Stimulated activated CD4-positive, alpha-beta T cell treated with anti-CD3 and anti-CD28 coated beads, Interleukin-1b, Interleukin-23, amount 100 ng/mL, for 1 hour (primary cell): Measurements from ENCODE around the gene RAB24.
A peak's percentile ranks its signal among the peaks of the same experiment; 100 is the strongest.
"Not testable (repeated sequence)": the region's sequence is repeated elsewhere in the genome, so short reads cannot be mapped to it uniquely, and the experiment has no call there.

Experiments
- DNase-seq, 2 donors: peaks; one replicate each; pipeline ENCODE4 v3.0.0-alpha.2; 2020; ENCODE audit warnings: low read depth in 2 of 2

Gene RAB24

DNA sequence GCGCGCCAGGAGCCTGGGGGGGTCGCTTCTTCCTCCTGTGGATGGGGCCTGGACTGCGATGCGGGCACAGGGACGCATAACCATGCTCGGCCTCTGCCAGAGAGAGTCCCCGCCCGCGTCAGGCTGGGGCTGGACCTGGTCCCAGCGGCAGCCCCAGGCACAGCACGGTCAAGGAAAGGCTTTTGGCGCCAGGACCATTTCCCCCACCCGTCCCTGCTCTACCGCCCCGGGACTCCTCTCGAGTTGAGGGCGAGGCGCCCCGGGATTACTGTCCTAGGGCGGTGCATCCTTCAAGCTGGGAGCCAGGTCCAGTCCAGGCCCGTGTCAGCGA is 7.8 kb upstream of the RAB24 start:
- DNase-seq, result no peak

DNA sequence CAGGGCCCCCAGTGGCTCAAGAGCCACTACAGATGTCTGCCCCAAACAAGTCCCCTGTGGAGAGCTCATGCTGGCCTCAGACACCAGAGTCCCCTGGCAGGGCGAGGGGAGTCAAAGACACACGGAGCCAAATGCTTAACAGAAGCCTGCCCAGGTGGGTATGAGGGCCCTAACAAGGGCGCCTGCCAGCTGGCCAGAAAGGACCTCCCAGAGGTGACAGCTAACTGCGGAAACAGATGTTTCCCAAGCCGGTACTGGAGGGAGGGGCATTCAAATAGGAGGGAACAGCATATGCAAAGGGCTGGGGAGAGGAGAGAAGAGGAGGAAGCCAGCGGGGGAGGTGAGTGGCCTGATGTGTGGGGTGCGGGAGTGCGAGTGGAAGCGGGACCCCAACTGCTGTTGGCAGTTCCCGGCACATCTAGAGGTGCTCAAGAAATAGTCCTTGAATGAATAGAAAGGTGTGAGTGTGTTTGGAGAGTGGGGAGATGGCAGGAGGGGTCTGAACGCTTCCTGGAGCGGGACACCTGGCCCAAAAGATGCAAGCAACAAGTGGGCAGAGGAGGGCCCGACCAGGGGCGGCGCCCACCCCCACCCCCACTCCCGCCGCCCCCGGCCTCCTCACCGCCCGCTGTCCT is 7.4 kb upstream of the RAB24 start:
- no peak for DNase-seq

DNA sequence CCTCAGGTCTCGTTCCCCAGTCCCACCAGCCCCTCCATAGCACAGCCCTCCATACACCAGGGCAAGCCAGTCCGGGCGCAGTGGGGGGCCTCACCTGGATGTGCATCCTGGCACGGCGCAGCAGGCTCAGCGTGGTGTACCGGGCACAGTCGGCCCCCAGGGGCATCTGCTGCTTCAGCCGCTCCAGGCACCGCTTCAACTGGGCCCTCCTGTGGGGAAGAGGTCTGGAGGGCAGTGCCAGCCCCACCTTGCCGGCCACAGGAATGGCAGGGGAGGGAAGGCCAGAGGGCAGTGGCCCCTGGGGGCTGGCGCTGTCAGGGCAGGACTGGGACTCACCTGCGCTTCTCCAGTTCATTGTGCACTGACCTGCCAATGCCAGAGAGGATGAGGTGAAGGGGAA is 6.8 kb upstream of the RAB24 start:
- no peak for DNase-seq

DNA sequence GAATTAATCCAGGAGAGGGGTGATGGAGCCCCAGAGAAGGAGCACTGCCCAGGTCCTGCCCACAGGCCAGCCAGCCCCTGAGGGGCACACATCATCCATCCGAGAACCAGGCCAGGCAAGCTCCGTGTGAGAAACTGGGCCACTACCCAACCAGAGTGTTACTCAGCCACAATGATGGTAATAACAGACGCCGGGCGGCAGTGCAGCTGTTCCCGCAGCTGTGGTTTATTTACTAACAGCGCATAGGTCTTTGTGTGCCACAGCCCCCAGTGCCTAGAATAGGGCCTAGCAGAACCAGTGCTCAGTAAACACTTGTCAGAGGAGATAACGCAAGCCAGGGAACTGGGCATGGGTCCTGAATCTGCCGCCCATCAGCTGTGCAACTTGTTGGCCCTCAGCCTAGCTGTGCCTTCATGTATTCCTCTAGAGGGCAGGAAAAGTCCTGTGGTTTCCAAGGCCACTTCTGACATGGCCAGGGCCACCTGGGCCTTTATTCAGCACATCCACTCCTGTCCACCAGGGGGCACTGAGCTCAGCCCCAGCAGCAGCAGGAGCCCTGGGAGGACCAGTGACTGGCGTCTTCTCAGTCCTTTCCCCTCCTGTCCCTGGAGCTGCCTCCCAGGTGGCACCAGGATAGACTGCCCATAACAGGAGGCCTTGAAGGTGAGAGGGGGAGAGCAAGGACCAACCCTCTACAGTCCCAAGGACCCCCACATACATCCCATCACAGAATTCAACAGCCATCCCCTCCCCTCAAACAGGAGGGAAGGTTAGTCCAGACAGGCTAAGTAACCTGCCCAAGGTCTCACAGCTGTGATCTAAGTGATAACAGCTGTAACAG is 6.1 kb upstream of the RAB24 start:
- DNase-seq, result peak; percentile 44 to 46

DNA sequence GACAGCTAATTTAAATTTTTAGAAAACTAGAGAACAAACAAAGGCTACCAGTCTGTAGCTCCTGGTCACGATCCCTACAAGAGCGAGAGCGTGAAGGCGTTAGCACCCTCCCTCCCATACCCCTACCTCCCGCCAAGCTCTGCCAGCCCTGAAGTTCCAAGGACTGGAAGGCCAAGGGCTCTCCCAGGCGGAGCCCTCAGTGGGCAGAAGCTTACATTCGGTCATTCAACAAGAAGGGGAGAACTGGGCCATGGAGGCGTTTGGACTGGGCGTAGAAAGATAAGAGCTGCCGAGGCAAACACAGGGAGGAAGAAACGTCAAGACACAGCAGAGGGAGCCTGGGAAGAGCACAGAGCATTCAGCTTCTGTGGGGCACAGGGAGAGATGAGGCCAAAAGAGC is 5.2 kb upstream of the RAB24 start:
- no peak for DNase-seq

DNA sequence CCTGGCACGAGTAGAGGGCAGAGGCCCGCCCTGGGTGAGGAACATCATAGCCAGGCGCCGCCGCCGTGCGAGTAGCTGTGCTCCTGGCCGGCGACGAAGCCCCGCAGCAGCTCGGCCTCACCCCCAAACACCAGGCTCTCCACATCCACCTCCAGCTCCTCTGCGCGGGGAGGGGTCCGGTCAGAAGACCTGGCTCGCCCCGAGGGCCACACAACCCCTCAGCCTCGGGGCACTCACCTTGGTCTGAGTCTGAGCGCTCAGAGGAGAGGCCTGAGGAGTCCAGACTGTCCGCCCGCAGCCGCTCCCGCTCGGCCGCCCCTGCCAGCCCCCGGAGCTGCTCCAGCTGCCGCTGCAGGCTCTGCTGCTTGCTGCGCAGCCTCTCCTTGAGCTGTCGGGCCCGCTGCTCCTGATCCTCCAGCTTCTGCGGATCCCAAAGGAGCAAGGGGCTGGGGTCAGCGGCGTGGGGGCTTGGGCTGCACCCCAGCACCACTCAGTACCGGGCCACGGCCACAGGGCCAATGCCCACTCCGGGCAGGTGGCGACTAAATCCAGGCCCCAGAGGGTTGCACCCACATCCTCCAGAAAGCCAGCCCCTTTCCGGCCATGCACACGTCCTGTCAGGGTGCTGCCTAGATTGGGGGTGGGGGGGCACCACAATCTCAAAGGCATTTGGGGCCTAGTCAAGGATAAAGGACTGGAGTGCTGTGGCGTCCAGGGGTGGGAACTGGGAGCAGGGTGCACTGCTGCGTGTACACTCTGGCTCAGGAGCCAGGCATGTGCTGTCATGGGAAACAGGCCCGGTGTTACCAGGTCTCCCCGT is 4.2 kb upstream of the RAB24 start:
- no peak for DNase-seq

DNA sequence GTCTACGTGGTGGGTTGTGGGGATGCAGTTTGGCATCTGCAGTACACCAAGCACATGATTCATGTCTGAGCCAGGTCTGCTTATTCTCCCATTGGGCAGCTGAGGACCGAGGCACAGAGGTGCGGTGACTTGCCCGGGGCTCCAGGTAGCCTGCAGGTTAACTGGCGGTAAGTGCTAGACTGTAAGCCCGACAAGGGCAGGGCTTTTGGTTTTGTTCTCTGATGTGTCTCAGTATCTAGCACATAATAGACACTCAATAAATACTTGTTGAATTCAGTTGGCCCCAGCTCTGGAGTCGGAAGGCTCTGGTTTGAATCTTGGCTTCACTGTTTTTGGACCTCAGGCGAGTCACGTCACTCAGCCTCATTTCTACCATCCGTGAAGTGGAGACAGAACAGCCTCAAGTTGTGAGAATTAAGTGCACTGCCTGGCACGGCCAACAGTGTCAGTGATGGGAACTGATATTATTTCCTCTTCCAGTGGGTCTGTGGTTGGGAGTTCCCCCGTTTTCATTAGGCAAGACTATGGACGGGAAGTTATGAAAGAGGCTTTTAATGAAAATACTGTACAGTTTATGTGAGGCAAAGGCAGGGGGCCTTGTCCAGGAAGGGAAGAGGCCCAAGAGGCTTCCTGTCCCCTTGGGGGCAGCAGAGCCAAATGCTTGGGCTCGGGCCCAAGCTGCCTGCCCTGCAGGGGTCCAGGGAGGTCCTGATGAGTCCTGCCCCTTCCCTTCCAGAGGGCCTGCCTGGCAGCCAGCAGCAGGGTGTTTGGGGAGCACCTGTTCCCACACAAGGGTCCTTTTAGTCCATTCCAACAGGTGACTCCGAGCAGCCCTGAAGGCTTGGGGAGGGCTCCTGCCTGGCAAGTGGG is 3.4 kb upstream of the RAB24 start:
- DNase-seq, result no peak

DNA sequence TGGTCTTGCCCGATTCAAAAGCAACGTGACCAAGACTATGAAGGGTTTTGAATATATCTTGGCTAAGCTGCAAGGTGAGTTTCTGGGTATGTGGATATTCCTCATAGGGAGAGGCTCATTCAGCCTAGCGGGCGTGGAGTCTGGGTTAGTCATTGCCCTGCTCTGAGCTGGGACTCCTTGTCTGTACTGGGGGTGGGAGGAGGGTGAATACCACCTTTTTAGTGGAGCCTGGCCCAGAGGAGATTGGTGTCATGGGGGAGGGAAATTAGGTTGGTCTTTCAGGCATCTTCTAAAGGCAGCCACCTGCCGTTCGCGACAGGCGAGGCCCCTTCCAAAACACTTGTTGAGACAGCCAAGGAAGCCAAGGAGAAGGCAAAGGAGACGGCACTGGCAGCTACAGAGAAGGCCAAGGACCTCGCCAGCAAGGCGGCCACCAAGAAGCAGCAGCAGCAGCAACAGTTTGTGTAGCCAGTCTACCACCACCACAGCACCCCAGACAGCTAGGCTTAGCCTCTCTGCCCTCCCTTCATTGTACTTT is 2.7 kb upstream of the RAB24 start:
- DNase-seq, result not testable (repeated sequence)

DNA sequence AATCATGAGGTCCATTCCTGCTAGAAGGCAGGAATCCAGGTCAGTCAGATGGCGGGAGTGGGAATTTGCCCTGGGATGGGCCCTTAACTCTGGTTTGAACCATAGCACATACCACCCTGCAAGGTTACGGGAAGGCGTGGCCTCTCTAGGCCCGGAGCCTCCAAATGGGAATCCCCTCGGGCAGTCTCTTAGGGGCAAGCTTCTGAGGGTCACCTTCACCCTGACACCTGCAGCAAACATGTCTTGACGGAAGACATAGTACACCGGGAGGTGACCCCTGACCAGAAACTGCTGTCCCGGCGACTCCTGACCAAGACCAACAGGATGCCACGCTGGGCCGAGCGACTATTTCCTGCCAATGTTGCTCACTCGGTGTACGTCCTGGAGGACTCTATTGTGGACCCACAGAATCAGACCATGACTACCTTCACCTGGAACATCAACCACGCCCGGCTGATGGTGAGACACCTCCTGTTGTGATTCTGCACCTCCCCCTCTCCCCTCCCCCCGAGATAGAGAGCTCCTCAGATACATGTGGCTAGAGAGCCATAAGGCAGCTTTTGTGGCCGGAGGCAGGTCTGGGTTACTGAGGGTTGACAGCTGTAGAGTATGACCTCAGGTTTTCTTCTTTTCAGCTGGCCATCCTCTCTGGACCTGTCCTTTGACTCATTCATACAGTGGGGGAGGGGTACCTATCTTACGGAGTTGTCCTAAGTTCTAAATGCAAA is 1.0 kb upstream of the RAB24 start:
- DNase-seq, result no peak

DNA sequence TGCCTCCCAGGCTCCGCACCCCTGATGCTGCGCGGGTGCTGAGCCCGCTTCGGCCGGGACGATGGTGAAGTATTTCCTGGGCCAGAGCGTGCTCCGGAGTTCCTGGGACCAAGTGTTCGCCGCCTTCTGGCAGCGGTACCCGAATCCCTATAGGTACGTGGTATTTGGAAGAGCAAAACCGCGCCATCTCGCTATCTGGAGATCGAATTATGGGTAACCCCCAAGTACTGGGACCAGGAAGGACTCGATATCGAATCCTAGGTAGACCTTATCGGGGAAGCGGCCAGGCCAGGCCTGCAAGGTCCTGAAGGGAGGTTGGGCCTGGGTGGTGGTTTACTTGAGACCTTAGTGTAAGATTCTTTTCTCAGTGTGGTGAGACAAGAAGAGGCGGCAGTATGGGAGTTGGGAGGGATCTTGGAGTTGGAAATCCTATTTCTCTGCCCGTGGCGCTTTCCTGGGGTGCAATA is 439 bp upstream of the RAB24 start:
- no peak for DNase-seq

DNA sequence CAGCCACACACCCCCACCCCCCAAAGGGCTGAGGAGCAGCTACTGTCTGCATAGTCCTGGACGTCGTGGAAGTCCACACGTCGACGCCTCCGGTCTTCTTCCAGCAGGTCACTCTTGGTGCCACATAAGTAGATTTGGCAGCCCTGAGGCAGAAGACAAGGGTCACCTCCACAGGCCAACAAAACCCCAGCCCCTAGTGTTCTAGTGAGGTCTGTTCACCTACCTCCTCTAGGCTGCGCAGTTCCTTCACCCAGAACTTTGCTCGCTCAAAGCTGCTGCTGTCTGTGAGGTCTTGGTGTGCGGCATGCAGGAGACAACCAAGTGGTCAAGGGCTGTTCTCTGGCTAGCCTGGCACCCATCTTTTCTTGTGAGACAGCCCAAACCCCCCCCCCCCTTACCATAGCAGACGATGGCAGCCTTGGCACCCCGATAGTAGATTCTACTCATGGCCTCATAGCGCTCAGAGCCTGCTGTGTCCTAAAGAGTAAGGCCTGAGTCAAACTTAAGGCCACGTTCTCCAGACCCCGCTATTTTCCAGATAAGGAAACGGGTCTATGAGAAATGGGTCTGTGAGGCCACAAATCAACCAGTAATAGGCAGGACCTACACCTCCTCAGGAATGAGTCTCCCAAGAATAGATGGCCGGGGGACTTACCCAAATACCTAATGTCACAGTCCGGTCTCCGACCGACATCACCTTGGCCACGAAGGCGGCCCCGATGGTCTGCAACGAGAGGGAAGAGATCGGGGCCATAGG is 987 bp downstream of the RAB24 start:
- DNase-seq, result no peak

DNA sequence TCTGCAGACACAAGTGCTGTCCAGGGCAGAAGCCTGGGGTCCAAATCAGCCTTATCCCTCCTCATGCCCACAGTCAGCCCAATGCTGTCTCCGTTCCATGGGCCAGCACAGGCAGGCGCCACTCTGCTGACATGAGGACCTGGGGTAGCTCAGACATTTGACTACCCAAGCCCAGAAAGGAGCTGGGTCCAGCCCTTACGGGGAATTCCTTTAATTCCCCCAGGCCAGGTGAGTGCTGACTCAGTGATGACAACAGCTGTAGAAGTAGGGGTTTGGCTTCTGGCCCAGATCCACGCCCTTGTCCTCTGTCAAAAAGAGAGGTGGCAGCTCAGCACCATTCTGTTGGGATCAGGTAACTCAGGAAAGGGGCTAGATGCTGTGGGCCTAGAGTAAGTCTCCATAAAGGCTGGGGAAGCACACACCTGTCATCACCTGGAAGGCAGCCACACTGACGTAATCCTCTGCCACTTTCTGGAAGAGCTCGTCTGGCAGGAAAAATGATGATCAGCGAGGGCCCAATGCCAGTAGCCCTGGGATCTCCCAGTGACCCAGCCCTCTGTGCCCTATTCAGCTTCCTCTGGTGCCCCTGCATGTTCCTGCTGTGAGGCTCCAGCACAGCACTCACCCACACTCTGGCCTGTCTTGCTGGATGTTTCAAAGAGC is 1.9 kb downstream of the RAB24 start:
- DNase-seq, result no peak

DNA sequence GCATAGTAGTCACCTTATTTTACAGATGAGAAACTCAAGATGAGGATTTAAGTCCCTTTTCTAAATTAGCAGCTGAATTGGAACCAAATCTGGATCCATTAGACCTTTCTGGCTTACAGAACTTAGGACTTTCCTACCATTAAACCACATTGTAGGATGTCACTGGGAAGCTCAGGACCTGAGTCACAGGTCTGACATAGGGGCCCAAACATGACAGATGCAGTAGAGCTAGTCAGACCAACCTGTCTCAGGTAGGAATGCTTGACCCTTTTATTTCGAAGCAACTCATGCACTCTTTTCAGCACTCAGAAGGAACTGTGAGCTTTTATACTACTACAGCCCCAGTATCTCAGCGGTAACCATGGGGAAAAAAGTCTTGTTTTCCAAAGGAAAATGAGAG is 2.6 kb downstream of the RAB24 start:
- DNase-seq, result no peak

DNA sequence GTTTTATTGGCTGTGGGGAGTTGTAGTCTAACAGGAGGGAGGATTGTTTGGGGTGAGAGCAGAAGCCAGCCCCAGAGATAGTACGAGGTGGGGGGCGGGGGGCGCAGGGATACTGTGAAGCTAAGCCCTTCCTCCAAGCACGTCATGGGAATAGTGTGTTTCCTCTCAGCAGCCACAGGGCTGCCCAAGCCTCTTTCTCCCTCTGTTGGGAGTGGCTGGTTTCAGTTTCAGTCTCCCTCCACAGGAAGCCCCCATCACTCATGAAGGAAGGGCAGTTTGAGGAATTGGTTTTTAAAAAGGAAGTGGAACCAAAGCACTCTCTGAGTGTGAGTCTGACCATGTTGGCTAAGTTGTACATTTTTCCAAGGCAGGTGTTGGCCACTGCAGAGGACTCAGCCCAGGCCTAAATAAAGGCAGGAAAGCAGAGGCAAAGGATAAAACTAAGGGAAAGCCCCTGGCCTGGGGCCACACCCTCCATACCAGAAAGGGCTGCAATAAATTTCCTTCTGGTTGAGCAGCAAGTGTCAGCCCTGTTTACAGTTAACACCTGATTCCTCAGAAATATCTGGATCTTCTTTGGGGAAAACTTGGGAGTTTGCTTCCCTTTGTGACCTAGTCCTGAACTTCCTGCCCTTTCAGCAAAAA is 3.2 kb downstream of the RAB24 start:
- DNase-seq, result peak in 1 of 2 donors; percentile 27

DNA sequence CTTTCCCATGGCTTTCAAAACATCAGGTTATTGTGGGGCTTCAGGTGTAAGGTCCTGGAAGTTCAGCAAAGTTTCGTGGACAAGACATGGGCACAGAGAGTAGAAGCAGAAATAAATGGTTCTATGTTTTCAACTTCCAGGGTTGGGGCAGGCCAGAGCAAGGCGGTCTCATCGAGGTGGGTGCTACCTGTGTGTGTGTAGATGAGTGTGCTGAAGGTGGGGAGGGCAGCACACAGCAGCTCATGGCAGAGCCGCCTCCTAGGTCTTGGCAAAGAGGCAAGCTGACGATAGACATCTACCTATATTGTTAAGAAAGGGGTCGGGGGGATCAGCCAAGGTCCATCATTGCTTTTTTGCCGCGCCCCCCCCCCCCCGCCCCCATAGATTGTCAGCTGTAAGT is 3.8 kb downstream of the RAB24 start:
- no peak for DNase-seq

DNA sequence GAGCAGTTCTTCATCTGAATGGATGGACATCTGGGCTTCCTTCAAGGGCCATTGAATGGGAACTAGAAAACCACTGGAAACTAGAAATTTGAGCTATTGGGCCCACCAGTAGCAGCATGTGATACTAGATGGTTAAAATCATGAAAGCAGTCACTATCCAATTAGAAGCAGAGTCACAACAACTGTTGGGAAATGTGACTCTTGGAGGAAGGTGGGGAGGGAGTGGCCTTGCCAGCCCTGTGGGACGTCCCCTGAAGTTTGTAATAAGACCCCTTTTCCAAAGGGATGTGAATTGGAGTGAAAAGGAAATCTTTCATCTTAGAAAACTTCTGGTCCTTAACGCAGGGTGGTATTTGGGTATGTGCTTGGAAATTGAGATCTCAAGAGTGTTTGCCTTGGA is 5.6 kb downstream of the RAB24 start:
- DNase-seq, result no peak

DNA sequence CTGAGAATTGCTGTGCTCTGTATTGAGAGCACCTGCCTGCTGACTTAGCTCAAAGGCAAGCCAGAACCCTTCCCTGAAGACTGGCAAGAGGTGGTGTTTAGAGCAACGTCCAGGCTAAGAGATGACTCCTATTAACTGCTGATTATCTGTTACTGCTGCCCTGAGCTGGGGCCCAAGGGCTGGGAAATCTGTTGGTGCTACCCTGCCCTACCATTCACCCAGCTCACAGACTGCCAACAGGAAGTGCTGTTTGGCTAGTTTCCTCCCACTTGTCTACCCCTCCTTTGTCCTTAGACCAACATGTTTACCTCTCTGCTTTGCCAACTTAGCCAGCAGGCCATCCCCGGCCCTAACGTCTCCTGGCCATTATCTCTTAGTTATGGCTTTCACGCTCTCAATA is 6.9 kb downstream of the RAB24 start:
- DNase-seq, result no peak

DNA sequence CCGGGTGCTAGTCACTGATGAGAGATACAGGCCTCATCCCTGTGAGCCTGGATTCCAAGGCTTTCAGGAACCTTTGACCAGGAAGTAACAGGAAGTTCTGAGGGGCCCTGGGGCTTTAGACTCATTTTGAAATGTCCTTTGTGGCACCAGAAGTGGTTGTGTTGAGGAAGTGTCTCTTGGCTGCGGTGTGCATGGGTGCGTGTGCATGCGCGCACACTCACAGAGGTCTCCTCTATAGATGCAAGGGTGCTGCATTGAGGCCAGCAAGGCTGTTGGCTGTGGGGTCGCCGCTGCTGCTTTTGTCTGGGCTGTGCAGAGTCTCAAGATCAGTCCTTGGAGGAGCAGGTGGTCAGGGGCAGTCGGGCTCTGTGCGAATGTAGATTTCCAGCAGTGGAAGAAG is 7.6 kb downstream of the RAB24 start:
- DNase-seq, result no peak

DNA sequence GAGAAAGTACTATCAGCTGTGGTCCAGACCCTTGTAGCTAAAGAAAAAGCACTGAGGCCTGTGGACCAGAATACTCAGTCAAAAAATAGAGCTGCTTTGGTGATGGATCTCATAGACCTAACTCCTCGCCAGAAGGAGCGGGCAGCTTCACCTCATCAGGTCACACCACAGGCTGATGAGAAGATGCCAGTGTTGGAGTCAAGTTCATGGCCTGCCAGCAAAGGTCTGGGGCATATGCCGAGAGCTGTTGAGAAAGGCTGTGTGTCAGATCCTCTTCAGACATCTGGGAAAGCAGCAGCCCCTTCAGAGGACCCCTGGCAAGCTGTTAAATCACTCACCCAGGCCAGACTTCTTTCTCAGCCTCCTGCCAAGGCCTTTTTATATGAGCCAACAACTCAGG is 8.9 kb downstream of the RAB24 start:
- DNase-seq, result no peak
